Measurements from ENCODE around the gene BANK1.
A peak's percentile ranks its signal among the peaks of the same experiment; 100 is the strongest.

BANK1 gene

DNA sequence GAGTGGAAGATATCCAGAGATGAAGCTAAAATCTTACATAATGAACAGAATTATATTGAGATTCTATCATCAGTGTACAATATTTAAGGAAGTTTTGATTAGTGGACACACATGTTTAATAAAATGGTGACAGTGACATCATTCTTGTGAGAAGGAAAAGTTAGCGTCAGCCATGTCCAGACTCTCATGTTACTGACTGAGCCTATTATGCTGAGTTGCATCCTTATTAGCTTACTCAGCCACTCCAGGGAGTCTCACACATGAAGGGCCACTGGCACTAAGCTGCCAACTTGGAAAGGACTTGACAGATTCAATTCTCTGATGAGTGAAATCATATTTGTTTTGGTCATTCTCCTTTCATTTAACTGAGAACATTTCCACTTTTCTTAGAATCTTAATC, 170.6 kb downstream of the BANK1 start:
- peak in 1 of 14 donors; percentile 41 for DNase-seq

DNA sequence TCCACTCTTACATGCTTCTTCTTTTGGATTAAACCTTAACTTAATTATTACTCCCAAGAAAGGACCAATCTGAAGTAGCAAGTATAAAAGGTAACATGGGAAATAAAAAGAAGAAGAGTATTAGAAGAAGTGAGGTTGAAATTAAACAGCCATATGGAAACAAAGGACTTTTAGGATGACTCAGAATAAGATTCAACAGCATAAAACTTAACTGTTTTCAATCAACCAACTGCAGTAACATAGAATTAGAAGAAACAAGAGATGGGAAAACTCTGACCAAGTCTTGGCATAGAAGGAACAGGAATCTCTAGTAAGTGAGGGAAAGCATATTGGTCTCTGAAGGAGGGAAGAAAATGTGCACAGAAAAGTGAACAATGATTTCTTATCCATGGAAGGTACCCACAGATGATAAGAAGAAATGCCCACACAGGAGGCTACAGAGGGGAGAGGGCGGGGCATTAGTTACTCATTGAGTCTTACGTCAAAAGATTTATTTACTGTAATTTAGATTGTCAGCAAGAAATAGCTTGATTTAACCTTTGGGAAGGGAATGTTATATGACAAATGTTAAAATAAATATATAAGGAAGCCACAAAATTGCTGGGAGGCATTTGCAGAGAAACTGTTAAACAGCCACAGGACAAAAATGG, 177.3 kb downstream of the BANK1 start:
- no peak for DNase-seq

DNA sequence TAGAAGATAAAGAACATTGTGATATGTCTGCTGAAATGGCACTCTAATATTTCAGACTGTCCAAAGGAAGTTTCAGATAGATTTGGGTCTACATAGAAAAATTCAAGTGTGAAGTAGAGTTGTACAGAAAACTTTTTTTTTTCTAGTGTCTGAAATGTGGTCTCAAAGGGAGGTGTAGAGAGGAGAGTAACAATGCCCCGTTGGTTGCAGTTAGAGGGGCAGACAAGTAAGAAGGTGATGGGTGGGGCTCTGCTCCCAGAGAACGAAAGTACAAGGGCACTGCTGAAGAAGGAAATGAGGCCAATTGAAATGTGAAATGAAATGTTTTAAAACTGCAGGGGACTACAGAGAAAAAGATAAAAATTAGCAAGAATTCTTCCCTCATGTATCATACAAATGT, 177.8 kb downstream of the BANK1 start:
- no peak for DNase-seq

DNA sequence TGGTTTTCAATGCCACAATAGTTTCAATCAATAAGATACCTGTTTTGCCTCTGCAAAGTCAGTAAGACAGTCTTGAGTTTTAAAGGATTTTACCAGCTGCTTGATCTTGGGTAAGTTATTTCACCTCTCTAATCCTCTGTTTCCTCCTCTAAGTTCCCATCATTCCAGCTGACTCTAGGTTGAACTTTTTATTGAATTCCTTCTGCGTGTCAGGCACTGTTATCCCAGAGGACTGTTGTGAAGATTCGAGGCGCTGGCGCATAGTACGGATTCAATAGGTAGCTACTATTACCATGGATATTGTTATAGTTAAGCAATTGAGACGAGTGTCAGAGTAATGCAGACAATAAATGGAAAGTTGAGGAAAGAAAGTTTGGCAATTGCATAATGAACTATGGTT, 179.4 kb downstream of the BANK1 start:
- DNase-seq = no peak

DNA sequence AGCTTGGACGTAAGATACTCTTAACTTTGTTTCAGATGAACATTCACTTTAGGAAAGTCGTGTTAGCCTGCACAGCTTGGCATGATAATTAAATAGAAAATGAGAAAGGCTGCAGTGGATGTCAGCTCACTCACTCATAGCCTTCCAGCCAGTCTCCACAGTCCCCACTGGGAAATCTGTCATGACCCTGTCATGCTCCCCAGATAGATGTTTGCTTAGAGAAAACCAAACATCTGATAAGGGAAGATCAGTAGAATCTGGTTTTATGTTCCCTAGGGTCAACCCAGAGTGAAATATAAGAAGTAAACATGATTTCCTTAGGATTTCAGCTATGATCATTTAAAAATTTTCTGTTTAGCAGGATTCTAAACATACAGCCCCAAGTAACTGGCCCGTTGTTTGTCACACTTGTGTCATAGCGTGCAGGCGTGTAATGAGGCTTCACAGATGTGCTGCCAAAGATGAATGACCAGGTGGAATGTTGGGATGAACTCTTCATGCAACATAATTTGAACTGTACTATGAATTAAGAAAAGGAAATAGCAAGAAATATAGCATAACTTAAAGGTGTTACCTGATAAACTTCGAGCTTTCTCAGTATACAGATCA, 180.1 kb downstream of the BANK1 start:
- DNase-seq = no peak

DNA sequence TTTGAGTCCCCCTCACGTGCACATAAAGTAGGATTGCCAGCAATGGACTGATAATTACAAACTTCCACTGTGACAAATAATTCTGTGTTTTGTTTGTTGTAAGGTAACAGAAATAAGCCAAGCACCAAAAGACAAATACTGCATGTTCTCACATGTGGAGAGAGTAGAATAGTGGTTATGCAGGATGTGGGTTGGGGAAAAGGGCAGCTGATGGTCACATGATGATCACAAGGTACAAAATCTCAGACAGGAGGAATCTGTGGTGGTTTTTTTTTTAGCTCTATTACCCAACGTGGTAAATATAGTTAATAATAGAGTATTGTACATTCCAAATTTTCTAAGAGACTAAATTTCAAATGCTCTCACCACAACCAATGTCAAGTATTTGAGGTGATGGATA, 182.3 kb downstream of the BANK1 start:
- no peak for DNase-seq

DNA sequence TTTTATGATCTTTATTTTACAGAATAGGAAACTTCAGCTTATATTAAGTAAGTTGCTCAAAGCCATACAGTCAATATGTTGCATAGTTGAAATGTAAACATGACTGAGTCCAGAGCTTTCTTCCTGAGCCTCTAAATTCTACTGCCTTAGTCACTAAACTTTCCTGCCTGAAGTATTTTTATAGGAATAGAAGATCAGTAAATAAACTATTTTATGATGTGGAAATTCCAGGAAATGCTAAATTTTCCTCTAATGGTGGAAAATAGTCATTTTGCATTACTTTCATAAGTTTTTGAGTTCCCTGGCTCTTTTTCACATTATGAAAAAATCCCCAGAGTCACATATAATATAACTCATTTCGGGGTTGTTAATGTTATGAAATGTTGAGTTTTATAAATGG, 182.8 kb downstream of the BANK1 start:
- no peak for DNase-seq

DNA sequence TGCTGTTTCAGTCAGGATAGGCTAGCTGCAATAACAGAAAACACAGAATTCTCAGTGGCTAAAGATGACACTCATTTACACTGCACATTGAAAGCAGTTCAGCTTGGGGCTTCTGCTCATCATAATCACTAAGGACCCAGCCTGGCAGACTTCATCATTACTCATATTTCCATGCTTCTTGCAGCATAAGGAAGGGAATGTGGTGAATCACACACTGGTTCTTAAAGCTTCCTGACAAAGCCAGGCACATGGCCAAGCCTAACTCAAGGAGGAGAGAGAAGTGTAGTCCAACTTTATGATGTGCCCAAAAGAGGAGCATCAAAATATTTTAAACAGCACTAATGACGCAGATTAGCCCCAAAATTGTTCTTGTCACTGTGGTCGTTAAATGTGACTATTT, 186.5 kb downstream of the BANK1 start:
- peak in 1 of 14 donors; percentile 8 for DNase-seq

DNA sequence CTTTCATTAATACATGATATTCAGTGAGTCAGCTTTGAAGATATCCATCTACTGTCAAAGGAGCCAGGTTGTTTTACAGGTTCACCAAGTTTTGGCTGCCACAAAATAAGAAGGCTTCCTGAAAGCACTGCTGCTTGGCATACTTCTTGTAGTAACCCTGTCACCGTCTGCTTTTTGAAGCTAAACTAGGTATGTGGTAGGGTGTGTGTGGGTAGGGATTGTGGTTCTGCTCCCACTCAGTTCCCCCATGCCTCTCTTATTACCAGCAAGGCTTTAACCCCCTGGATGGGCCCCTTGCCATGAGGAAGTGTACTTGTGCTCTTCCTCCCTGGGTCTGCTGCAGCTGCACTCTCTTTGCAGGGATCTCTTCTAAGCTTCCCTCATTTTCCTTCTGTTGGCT, 191.2 kb downstream of the BANK1 start:
- no peak for DNase-seq

DNA sequence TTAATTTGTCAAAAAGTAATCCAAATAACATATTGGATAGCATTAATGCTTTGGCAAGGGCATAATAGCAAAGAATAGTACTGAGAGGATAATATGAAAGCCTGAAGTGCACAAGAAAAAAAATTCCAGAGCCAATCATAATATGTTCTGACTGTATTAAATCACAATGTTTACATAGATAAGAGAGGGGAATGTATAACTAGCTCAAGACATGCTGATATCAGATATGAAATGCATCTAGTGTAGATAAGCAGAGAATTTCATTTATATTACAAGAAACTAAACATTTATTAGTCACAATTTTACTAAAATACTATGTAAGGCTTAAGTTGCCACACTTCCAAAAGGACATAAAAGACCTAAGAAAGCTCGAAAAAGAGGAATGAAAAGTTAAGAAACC, 193.3 kb downstream of the BANK1 start:
- DNase-seq = no peak

DNA sequence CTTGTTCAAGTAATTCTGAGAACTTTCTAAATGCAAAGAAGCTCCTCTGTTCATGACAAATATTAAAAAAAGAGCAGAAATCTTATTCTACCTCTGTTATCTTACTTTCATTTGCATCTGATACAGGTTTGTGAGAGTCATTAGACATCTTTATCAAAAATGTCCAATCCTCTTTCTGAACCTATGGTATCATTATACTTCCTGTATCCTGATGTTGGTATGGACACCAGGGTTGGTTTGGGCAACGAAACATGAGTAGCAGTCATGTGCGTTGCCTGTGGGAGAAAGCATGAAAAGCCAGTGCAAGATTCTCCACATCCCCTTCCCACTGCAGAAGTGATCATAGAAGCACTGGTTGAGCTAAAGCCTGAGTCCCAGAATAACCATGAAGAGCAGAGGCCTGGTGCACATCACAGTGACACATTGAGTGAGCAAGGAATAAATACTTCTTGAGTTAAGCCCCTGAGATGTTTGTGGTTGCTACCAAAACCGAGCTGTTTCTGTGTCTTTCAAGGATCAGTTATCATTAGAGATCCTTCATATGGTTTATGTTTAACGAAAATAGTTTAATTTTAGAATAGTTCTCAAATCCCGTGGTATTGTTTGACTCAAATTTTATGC, 197.2 kb downstream of the BANK1 start:
- no peak for DNase-seq

DNA sequence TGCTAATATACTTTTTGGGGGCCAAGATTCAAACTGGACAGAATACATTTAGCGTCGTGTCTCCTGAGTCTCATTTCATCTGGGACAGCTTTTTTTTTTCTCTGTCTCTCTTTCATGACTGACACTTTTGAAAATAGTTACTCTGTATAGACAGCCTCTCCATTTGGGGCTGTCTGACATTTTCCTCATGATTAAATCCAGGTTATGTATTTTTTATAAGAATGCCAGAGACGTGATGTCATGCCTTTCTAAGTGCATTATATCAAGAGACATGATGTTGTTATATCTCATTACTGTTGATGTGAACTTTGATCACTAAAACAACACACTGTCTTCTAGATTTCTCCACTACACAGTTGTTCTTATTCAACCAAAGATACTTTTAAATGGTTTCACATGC, 199.0 kb downstream of the BANK1 start:
- no peak for DNase-seq

DNA sequence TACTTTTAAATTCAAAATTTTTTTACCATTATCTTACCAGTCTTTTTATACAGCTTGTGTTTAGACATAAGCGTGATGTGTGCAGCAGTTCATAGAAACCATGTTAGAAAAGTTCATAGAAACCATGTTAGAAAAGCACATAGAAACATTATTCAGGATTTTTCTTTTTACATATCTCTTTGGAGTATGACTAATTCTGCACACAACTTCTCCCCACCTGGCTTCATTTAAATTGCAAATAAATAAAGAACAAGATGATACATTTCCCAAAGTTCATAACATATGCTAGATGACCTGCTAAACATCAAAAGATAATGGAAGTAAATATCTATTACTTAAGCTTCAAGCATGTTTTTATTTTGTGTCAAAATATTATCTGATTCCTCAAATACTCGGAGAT, 201.9 kb downstream of the BANK1 start:
- no peak for DNase-seq

DNA sequence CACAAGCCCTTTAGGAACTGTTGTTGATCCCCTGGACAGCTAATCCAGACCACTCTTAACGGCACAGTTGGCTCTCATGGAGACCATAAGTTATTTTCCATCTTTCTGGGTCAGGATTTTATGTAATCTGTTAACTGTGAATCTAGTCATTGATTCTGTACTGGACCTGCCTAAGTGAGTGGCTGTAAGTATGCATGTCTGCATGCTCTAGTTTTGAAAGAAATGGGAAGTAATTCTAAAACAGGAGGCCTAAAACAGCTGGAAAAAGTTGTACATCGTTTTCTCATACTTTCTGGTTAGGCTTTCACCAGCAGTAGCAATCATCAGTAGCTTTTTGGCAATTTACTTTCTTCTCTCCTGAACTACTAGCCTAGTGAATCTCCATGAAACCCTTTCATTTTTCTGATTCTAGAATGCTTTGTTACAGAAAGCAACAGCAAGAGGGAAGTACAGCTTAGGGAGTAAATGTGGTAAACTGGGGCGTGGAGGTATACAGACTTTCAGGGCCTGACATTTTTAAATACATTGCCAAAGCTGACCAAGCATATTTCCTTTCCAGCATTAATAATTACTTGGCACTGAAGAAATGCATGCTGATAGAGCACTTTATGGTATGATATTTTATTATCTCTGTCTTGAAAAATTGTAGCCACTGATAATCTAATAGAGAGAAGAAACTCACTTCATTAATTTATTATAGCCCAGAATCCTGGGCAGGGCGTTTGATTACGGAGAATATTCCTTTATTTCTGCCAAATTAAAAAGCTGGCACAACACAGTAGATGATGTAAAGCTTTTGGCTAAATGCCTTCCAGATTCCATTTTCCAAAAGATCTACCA, 202.7 kb downstream of the BANK1 start:
- DNase-seq = peak in 1 of 14 donors; percentile 66

DNA sequence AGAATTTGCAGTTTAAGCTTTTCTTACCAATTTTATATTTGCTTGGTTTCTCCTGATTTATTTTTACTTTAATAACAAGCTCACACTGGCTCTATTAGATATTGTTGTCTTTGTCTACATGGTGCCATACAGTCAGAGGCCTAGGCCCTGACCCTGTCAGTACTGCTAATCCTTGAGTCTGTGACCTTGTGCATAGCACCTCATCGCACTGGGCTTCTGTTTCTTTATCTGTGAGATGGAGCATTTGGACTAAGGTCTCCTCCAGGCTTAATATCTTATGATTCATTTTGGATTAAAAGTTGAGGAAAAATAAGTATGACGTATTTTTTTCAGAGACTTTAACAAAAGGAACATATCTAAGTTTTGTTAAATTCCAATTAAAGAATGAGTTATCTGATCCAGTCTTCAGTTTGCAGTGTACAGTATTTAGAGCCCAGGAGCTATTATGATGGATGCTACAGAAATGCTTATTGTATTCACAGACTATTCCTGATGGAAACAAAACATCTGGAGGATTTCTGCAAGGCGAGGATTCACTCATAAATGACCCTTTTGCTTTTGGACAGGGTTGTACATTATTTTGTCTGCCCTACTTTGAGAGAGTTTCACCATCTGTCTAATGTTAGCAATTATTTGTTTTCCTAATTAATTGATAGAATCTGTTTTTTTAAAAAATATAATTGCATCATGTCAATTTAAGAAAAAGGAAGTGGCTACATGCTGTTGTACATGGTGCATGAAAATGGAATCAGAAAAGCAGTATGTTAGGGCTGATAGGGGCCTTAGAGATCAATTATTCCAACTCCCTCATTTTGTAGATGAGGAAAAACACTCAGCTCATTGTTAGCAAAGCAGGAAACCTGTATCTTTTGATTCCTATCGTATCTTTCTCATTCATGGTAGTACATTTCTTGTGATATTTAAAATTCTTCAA, 203.6 kb downstream of the BANK1 start:
- DNase-seq = peak in 1 of 14 donors; percentile 15

DNA sequence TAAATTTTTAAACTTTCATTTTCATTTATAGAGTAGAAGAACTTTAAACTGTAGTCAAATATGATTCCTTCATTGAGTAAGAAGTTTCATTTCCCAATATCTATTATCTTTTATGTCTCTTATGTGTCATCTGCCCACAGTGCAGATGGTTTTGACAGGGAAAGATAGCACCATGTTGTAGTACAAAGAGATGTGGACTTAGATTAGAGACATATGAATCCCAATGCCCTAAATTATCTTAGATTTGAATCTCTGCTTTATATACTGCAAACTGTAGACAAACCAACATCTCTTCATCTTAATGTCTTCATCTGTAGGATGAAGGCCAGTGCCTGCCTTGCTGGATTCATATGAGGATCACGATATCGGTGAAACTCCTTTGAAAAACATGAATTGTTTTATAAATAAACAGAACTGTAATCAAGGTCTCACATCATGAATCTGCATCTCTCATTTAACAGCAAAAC, 217.5 kb downstream of the BANK1 start:
- no peak for DNase-seq

DNA sequence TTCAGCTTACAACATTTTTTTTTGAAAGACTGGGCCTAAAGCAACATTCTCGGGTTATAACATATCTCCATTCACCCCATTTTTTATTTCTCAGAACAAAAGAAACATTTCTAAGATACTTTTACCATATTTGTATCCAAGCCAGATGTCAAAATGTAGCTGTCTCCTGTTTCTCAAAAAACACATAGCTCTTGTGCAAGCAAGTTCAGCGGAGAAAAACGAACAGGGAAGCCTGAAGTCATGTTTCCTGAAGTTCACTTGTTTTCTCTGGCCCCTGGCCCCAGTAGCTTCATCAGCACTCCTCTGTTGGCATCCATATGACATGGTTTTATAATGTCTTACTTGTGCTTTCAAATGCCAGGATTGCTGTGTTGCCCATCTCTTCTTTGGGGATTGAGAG, 218.2 kb downstream of the BANK1 start:
- DNase-seq = no peak

DNA sequence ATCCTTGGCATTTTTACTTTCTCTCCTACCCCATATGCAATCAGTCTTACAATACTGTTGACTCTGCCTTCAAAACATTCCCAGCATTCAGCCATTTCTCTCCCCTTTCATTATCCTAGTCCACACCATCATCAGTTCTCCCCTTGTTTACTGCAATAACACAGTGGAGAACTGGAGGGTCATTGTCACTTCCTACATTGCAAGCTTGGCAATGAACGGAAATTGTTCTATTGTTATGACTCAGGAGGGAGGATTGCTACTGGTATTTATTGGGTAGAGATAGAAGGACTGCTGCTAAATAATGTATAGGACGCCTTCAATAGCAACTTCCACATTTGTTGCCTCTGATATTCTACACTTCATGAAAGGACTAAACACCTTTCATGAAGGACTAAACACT, 231.8 kb downstream of the BANK1 start:
- no peak for DNase-seq

DNA sequence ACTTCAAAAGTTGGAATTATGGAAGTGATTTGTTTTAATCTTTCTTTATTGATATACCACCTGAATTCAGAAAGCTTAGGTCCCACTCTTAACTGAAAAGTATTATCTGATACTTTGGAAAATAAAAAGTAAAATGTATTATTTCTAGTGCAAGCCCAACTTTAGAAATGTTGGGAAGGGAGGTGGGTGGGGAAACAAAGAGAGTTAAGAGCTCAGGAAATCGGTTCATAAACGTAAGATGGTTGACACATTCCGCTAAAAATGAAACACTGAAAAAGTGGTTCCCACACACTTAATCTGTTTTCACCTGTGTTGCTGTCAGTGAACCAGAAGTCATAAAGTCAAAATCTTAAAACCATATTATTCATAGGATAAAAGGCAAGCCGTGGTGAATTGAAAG, 237.4 kb downstream of the BANK1 start:
- DNase-seq = no peak

DNA sequence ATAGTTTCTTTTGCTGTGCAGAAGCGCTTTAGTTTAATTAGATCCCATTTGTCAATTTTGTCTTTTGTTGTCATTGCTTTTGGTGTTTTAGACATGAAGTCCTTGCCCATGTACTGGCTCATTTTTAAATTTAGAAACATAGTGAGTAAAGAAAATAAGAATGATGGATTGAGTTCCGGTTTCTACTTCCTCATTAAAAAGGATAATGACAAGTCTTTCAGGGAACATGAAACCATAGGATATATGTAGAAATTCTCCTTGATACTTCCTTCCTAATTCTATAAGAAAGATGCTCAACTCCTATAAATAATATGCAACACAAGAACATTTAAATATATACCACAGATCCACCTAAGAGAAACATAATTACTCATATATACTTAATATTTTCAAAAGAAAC, 240.9 kb downstream of the BANK1 start:
- DNase-seq = no peak

DNA sequence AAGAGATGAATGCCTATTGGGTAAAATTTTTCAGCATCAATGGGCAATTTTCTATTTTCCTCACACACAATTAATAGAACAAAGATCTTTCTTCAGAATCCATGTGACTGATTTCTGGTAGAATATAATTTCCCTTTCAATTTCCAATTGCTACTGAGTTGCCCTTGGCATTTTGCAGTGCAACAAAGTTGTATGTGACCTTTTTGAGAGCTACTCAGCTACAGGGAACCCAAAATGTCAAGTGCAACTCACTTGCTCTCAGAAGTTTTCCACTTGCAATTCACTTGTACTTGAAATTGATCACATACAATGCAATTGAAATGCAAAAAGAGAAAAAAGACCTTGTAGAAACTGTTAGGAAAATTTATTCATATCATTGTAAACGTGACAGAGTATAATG, 245.5 kb downstream of the BANK1 start:
- DNase-seq = no peak

Data from C1 segment of cervical spinal cord (tissue), 14 donors.